GM23338 (cell line): Measurements from ENCODE around the gene ADAT1. TPM values are rescaled to one million over a fixed set of nuclear protein-coding genes. Genes with fewer than 3 reads are reported as not detected.

Source experiments
- ATAC-seq: fragments of 200-7000 bp; cut with Tn5 transposase; 3 replicates; pipeline ENCODE4 v1.9.1; 2020
- DNase-seq: peaks from one replicate; pipeline ENCODE4 v3.0.0-alpha.2; 2015; ENCODE audit warnings: low spot score
- H2AFZ ChIP-seq: fragments of 200-600 bp; sonication (generic); 2 replicates; pipeline ENCODE4 v1.8.0; 2016; ENCODE audit warnings: antibody characterized with exemption, mild to moderate bottlenecking, moderate library complexity
- H3F3A ChIP-seq: fragments of 200-600 bp; sonication (generic); replicated peaks from 2 replicates; pipeline ENCODE4 v1.8.0; 2017; ENCODE audit warnings: antibody characterized with exemption, mixed run types, low read depth
- H3K27ac ChIP-seq: fragments of 200-600 bp; sonication (generic); 2 replicates; pipeline ENCODE4 v1.6.1; 2016; ENCODE audit warnings: low read depth
- H3K27me3 ChIP-seq: fragments of 200-600 bp; sonication (generic); 2 replicates; pipeline ENCODE4 v1.8.0; 2016; ENCODE audit warnings: mild to moderate bottlenecking, mixed run types, moderate library complexity; ENCODE audit not compliant: insufficient read depth
- H3K36me3 ChIP-seq: fragments of 200-600 bp; sonication (generic); 2 replicates; pipeline ENCODE4 v1.8.0; 2016; ENCODE audit warnings: mild to moderate bottlenecking; ENCODE audit not compliant: insufficient read depth
- H3K4me1 ChIP-seq: fragments of 200-600 bp; sonication (generic); 2 replicates; pipeline ENCODE4 v1.8.0; 2016; ENCODE audit warnings: mild to moderate bottlenecking, moderate library complexity; ENCODE audit not compliant: insufficient read depth
- H3K4me2 ChIP-seq: fragments of 200-600 bp; sonication (generic); 2 replicates; pipeline ENCODE4 v1.7.1; 2017; ENCODE audit warnings: mixed run types
- H3K4me3 ChIP-seq: fragments of 200-600 bp; sonication (generic); 2 replicates; pipeline ENCODE4 v1.6.1; 2016; ENCODE audit warnings: mixed run types
- H3K79me2 ChIP-seq: fragments of 200-600 bp; sonication (generic); replicated peaks from 2 replicates; pipeline ENCODE4 v1.8.0; 2017; ENCODE audit warnings: mild to moderate bottlenecking; ENCODE audit not compliant: insufficient read depth
- H3K9me2 ChIP-seq: fragments of 200-600 bp; sonication (generic); 2 replicates; pipeline ENCODE4 v1.8.0; 2017; ENCODE audit not compliant: insufficient read depth
- H4K20me1 ChIP-seq: fragments of 200-600 bp; sonication (generic); replicated peaks from 2 replicates; pipeline ENCODE4 v1.8.0; 2017; ENCODE audit warnings: mild to moderate bottlenecking; ENCODE audit not compliant: insufficient read depth
- H3K27ac Mint-ChIP-seq: 2 replicates; pipeline ENCODE4 v1.8.0; 2020; ENCODE audit warnings: inconsistent platforms, mild to moderate bottlenecking, moderate library complexity, mixed read lengths
- H3K27me3 Mint-ChIP-seq: 3 replicates; pipeline ENCODE4 v1.8.0; 2022; ENCODE audit warnings: low read depth, mild to moderate bottlenecking, moderate library complexity, mixed read lengths, inconsistent platforms; ENCODE audit not compliant: insufficient read depth, poor library complexity
- H3K36me3 Mint-ChIP-seq: 3 replicates; pipeline ENCODE4 v1.8.0; 2021; ENCODE audit warnings: low read depth, mild to moderate bottlenecking, inconsistent platforms, moderate library complexity, mixed read lengths
- H3K4me1 Mint-ChIP-seq: 3 replicates; pipeline ENCODE4 v1.8.0; 2020; ENCODE audit warnings: mild to moderate bottlenecking, inconsistent platforms, mixed read lengths
- H3K4me3 Mint-ChIP-seq: 3 replicates; pipeline ENCODE4 v1.8.0; 2021; ENCODE audit warnings: moderate library complexity, mild to moderate bottlenecking, inconsistent platforms, mixed read lengths
- H3K9me3 Mint-ChIP-seq: 3 replicates; pipeline ENCODE4 v1.8.0; 2020; ENCODE audit warnings: moderate library complexity, mild to moderate bottlenecking, inconsistent platforms, mixed read lengths
- EZH2 ChIP-seq: fragments of 200-600 bp; sonication (generic); IDR thresholded peaks from one replicate; pipeline ENCODE4 v1.8.0; 2017; ENCODE audit warnings: antibody characterized with exemption, mild to moderate bottlenecking, low read depth; ENCODE audit not compliant: unreplicated experiment
- JUNB ChIP-seq: IDR thresholded peaks from one replicate; pipeline ENCODE4 v1.6.1; 2016; ENCODE audit warnings: antibody characterized with exemption; ENCODE audit not compliant: unreplicated experiment
- NANOG ChIP-seq: IDR thresholded peaks from 2 replicates; pipeline ENCODE4 v1.6.1; 2016; ENCODE audit warnings: antibody characterized with exemption, borderline replicate concordance
- STAT1 ChIP-seq: IDR thresholded peaks from one replicate; pipeline ENCODE4 v1.6.1; 2016; ENCODE audit warnings: antibody characterized with exemption; ENCODE audit not compliant: unreplicated experiment
- ZNF331 ChIP-seq: fragments of 250-450 bp; sonication (Bioruptor Pico); IDR thresholded peaks from 2 replicates; pipeline ENCODE4 v1.5.0; 2020; ENCODE audit warnings: low read depth, mild to moderate bottlenecking, moderate library complexity
- polyA plus RNA-seq: library from polyadenylated mRNA; unstranded; fragments of >200 nt; fragmentation: Nextera tagmentation; extraction: Ambion mirVana; gene quantifications from 2 replicates; pipeline ENCODE4 v1.2.1, GENCODE V29; 2016
- total RNA-seq: library from RNA; depleted of rRNA; stranded (reverse); fragments of >200 nt; shearing (Covaris generic); gene quantifications from 2 replicates; pipeline ENCODE4 v1.2.3, GENCODE V29; 2014
- TF ChIP-seq, protein P1 (sequence below), 2 experiments: fragments of 200-600 bp in 1 of 2; sonication (generic) in 1 of 2; conservative IDR thresholded peaks; 2 replicates each; pipeline versions ENCODE4 v1.5.1 to v1.6.1; 2016 to 2017; ENCODE audit warnings: antibody characterized with exemption in 2 of 2, low read depth in 2 of 2, mild to moderate bottlenecking in 2 of 2, moderate library complexity in 1 of 2
- TF ChIP-seq, protein P2 (sequence below): IDR thresholded peaks from 2 replicates; pipeline ENCODE4 v1.6.1; 2016; ENCODE audit warnings: antibody characterized with exemption

The ADAT1 gene
- total and polyA plus RNA-seq, 2 experiments from 2014 or later, result 17.4 to 53.6 TPM

DNA sequence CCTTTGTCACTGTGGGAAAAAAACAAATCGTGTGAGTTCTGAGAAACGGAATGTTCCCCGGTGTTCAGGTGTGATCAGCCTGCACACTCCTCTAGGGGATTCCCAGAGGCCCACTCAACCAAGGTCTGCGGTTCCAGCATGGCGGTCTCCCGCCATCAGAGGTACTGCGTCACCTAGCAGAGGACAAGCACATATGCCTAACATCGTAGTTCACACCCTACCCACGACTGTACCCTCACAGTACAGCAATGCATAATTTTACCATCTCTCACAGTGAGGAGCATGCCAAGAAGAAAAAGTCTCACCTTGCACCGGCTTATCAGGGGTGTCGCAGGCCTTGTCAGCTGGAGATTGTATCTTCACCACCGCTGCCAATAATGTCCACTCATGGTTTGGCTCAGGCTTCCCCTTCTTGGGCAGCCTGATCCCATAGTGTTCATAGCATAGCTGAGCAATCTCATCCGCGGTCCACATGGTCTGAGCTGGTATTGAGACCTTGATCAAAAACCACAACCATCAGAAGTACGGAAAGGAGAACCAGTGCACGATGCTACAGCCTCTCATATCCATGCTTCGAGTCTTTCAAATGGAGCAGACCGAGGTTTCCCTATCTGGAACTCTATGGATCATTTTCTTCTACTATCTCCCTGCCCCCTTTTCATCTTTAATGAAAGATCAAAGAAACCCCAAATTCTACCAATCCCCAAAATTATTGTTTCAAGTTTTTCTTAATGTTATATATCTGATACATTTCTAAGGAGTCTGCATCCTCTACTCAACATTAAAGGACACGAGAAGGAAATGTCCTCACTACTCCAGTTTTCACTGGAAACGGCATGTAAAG, 2.5 kb downstream of the ADAT1 start (continued):
- TF ChIP-seq, protein P1, sequence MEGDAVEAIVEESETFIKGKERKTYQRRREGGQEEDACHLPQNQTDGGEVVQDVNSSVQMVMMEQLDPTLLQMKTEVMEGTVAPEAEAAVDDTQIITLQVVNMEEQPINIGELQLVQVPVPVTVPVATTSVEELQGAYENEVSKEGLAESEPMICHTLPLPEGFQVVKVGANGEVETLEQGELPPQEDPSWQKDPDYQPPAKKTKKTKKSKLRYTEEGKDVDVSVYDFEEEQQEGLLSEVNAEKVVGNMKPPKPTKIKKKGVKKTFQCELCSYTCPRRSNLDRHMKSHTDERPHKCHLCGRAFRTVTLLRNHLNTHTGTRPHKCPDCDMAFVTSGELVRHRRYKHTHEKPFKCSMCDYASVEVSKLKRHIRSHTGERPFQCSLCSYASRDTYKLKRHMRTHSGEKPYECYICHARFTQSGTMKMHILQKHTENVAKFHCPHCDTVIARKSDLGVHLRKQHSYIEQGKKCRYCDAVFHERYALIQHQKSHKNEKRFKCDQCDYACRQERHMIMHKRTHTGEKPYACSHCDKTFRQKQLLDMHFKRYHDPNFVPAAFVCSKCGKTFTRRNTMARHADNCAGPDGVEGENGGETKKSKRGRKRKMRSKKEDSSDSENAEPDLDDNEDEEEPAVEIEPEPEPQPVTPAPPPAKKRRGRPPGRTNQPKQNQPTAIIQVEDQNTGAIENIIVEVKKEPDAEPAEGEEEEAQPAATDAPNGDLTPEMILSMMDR (conservative IDR thresholded peaks at IDR 0.05; ENCODE audit: low read depth in 2 of 2), result no peak

GRCh38 chr16:75618780-75619179, 4.3 kb downstream of the ADAT1 start:
- H3K27me3 Mint-ChIP-seq, result peaks cover 1% of the 10 kb centered on the region
- H3K79me2 ChIP-seq, result peaks cover 10% of the 10 kb centered on the region; the same call in 1 of the 2 replicates
- H3K4me1 ChIP-seq, result peaks cover 7% of the 10 kb centered on the region; the same call in 1 of the 2 replicates
- H3K36me3 Mint-ChIP-seq, result peaks cover 58% of the 10 kb centered on the region
- no peak overlapping the region for H3K27ac ChIP-seq
- no peak overlapping the region for H3K4me3 ChIP-seq
- no peak overlapping the region for H3K27ac Mint-ChIP-seq
- no peaks in the 10 kb centered on the region for H3F3A ChIP-seq
- no peak overlapping the region for H3K4me3 Mint-ChIP-seq
- TF ChIP-seq ZNF331 (CRISPR knock-in tag), result no peak
- no peak for TF ChIP-seq STAT1
- H3K9me2 ChIP-seq, result no peaks in the 10 kb centered on the region
- no peak overlapping the region for H2AFZ ChIP-seq
- no peak for DNase-seq
- H3K4me1 Mint-ChIP-seq, result peaks cover 4% of the 10 kb centered on the region
- no peaks in the 10 kb centered on the region; the same call in none of the 2 replicates for H4K20me1 ChIP-seq
- H3K36me3 ChIP-seq, result peaks cover 21% of the 10 kb centered on the region
- no peak for ATAC-seq
- no peak overlapping the region for H3K4me2 ChIP-seq
- H3K9me3 Mint-ChIP-seq, result no peaks in the 10 kb centered on the region
- H3K27me3 ChIP-seq, result no peaks in the 10 kb centered on the region

DNA sequence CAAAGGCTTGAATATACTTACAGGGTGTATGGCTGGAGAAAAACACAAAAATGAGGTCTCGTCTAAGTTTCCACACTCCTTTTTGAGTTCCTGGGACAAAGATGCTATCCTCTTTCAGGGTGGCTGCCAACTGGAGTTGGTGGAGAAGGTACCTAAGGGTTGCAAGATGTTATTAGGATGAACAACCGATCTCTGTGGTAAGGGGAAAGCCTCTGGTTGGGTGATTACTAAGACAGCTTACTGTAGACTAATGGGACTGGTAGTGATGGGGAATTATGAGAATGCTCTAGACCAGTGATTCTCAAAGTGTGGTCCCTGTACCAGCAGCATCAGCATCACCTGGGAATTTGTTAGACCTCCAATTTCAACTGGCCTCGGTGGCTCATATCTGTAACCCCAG, 6.0 kb downstream of the ADAT1 start:
- Histone ChIP-seq H3K9me2 (no peaks in the 10 kb centered on the region), H3K4me3 (no peak overlapping the region), H3K79me2 (peaks cover 8% of the 10 kb centered on the region; the same call in 1 of the 2 replicates), H3K27me3 (no peaks in the 10 kb centered on the region), H3K27ac (no peak overlapping the region), H2AFZ (no peak overlapping the region), H3F3A (no peaks in the 10 kb centered on the region), H3K36me3 (peaks cover 35% of the 10 kb centered on the region), H4K20me1 (no peaks in the 10 kb centered on the region; the same call in none of the 2 replicates), H3K4me1 (peaks cover 6% of the 10 kb centered on the region; the same call in 1 of the 2 replicates), H3K4me2 (no peak overlapping the region)
- Mint-ChIP-seq H3K4me3 (no peak overlapping the region), H3K27me3 (no peaks in the 10 kb centered on the region), H3K27ac (no peak overlapping the region), H3K9me3 (no peaks in the 10 kb centered on the region), H3K36me3 (peaks cover 72% of the 10 kb centered on the region), H3K4me1 (peaks cover 4% of the 10 kb centered on the region; the same call in 2 of the 3 replicates)
- no peak for DNase-seq
- no peak for ATAC-seq
- TF ChIP-seq EZH2 (no peak), JUNB (no peak), NANOG (no peak)
- TF ChIP-seq, protein P1 (conservative IDR thresholded peaks at IDR 0.05; ENCODE audit: low read depth in 2 of 2), result no peak
- TF ChIP-seq, protein P2, sequence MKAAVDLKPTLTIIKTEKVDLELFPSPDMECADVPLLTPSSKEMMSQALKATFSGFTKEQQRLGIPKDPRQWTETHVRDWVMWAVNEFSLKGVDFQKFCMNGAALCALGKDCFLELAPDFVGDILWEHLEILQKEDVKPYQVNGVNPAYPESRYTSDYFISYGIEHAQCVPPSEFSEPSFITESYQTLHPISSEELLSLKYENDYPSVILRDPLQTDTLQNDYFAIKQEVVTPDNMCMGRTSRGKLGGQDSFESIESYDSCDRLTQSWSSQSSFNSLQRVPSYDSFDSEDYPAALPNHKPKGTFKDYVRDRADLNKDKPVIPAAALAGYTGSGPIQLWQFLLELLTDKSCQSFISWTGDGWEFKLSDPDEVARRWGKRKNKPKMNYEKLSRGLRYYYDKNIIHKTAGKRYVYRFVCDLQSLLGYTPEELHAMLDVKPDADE, result no peak
